HepG2 (cell line): Measurements from ENCODE around the gene EGR1. TPM values are rescaled to one million over a fixed set of nuclear protein-coding genes. Genes with fewer than 3 reads are reported as not detected.
A peak's percentile ranks its signal among the peaks of the same experiment; 100 is the strongest.

Source experiments
- ATAC-seq: fragments of 200-7000 bp; cut with Tn5 transposase; 3 replicates; pipeline ENCODE4 v1.9.1; 2020; ENCODE audit warnings: mild to moderate bottlenecking, moderate library complexity
- BruUV-seq: library from RNA; stranded (reverse); fragments of 400-500 nt; replicated peaks from 2 replicates; lab custom pipeline; 2021; lab: Mats Ljungman, UMichigan
- CTCF ChIA-PET: fragments of 300-600 bp; formaldehyde crosslinking; extraction: SDS; loops from one replicate; lab custom pipeline; 2021; ENCODE audit warnings: low total read pairs, inconsistent platforms, low intra/inter-chr PET ratio; lab: Yijun Ruan, JAX
- POLR2A ChIA-PET: fragments of 350-600 bp; sonication (Branson Sonifier 250); formaldehyde crosslinking; loops from one replicate; lab custom pipeline; 2020; ENCODE audit warnings: antibody characterized with exemption, inconsistent platforms; lab: Yijun Ruan, JAX
- DNase-seq: peaks from one replicate; pipeline ENCODE4 v3.0.0-alpha.2; 2015; ENCODE audit warnings: low spot score
- FAIRE-seq: peaks from 3 replicates; lab custom pipeline; 2011; peaks lifted over from hg19 to GRCh38; lab: Jason Lieb, UNC
- H2AFZ ChIP-seq: one replicate; pipeline ENCODE4 v1.6.1; 2011; ENCODE audit warnings: low read length, inconsistent platforms
- H3K27ac ChIP-seq: fragments of 300-600 bp; 3 replicates; pipeline ENCODE4 v1.8.0; 2011; ENCODE audit warnings: mixed run types, mild to moderate bottlenecking, mixed read lengths, low read length, inconsistent platforms; ENCODE audit not compliant: insufficient read depth; ENCODE audit errors: extremely low read length
- H3K27me3 ChIP-seq, 2 experiments: fragments of 200-600 bp in 1 of 2; 2 replicates in 1 of 2; 3 replicates in 1 of 2; pipeline versions ENCODE4 v1.6.0 to v1.8.0; 2011; ENCODE audit warnings: low read length in 2 of 2, mild to moderate bottlenecking in 2 of 2, moderate library complexity in 2 of 2, inconsistent platforms in 1 of 2; ENCODE audit not compliant: insufficient read depth in 2 of 2, control insufficient read depth in 1 of 2
- H3K36me3 ChIP-seq, 2 experiments: fragments of 200-600 bp in 1 of 2; replicated peaks in 1 of 2; 2 replicates in 1 of 2; 3 replicates in 1 of 2; pipeline versions ENCODE4 v1.5.1 to v1.8.0; 2011; ENCODE audit warnings: low read length in 2 of 2, inconsistent platforms in 1 of 2; ENCODE audit not compliant: insufficient read depth in 2 of 2, control insufficient read depth in 1 of 2
- H3K4me1 ChIP-seq: 2 replicates; pipeline ENCODE4 v1.5.1; 2012; ENCODE audit warnings: low read length, inconsistent platforms; ENCODE audit not compliant: insufficient read depth
- H3K4me2 ChIP-seq: 2 replicates; pipeline ENCODE4 v1.6.0; 2011; ENCODE audit warnings: low read depth, low read length, inconsistent platforms
- H3K4me3 ChIP-seq, 3 experiments: fragments of 200-600 bp in 1 of 3; sonication (generic), shearing (Covaris generic) in 1 of 3; replicated peaks in 1 of 3; 2 replicates each; pipeline ENCODE4 v1.5.1; 2011 to 2016; ENCODE audit warnings: low read length in 3 of 3, inconsistent platforms in 2 of 3, low read depth in 2 of 3, mild to moderate bottlenecking in 2 of 3, control low read depth in 1 of 3, mixed read lengths in 1 of 3; ENCODE audit not compliant: insufficient read depth in 1 of 3
- H3K79me2 ChIP-seq: one replicate; pipeline ENCODE4 v1.6.1; 2011; ENCODE audit warnings: low read length, inconsistent platforms; ENCODE audit not compliant: insufficient read depth
- H3K9ac ChIP-seq: 2 replicates; pipeline ENCODE4 v1.6.0; 2011; ENCODE audit warnings: mild to moderate bottlenecking, low read depth, low read length, inconsistent platforms; ENCODE audit not compliant: insufficient read depth
- H3K9me3 ChIP-seq: 2 replicates; pipeline ENCODE4 v1.5.1; 2012; ENCODE audit warnings: mild to moderate bottlenecking, low read length
- H4K20me1 ChIP-seq: 2 replicates; pipeline ENCODE4 v1.6.0; 2011; ENCODE audit warnings: inconsistent platforms, mild to moderate bottlenecking, low read length, moderate library complexity; ENCODE audit not compliant: insufficient read depth
- FOSL2 ChIP-seq: sonication (generic); formaldehyde crosslinking; IDR thresholded peaks from 2 replicates; pipeline ENCODE4 v1.4.0; 2020; ENCODE audit warnings: missing genetic modification reagents
- HNRNPUL1 ChIP-seq: fragments of 200-400 bp; formaldehyde crosslinking; IDR thresholded peaks from 2 replicates; pipeline ENCODE4 v1.6.1; 2017; ENCODE audit warnings: low read depth, mild to moderate bottlenecking, low read length, moderate library complexity
- LCORL ChIP-seq, 2 experiments: fragments of 450-650 bp in 1 of 2; sonication (generic) in 1 of 2; formaldehyde crosslinking in 1 of 2; IDR thresholded peaks; 2 replicates each; pipeline versions ENCODE4 v1.5.0 to v1.6.1; 2017 to 2020; ENCODE audit warnings: antibody characterized with exemption in 1 of 2, missing genetic modification reagents in 1 of 2
- POLR2A ChIP-seq, 2 experiments: IDR thresholded peaks; 2 replicates each; pipeline ENCODE4 v1.6.1; 2011; ENCODE audit warnings: low read depth in 2 of 2, low read length in 2 of 2, mild to moderate bottlenecking in 1 of 2, moderate library complexity in 1 of 2; ENCODE audit not compliant: insufficient read depth in 1 of 2
- SAP130 ChIP-seq: IDR thresholded peaks from 2 replicates; pipeline ENCODE4 v1.6.1; 2016; ENCODE audit warnings: low read depth
- SETDB1 ChIP-seq: sonication (generic); formaldehyde crosslinking; IDR thresholded peaks from 2 replicates; pipeline ENCODE4 v1.5.1; 2020; ENCODE audit warnings: missing genetic modification reagents, mild to moderate bottlenecking, borderline replicate concordance
- ZNF33B ChIP-seq: sonication (generic); formaldehyde crosslinking; IDR thresholded peaks from 2 replicates; pipeline ENCODE4 v1.5.1; 2020; ENCODE audit warnings: mild to moderate bottlenecking, missing genetic modification reagents
- ZNF354B ChIP-seq: sonication (generic); formaldehyde crosslinking; IDR thresholded peaks from 2 replicates; pipeline ENCODE4 v1.8.0; 2022; ENCODE audit warnings: mild to moderate bottlenecking, missing genetic modification reagents
- ZNF709 ChIP-seq: sonication (generic); formaldehyde crosslinking; IDR thresholded peaks from 2 replicates; pipeline ENCODE4 v1.5.0; 2020; ENCODE audit warnings: mild to moderate bottlenecking, missing genetic modification reagents
- WGBS: methylation state at CpG from one replicate; pipeline ENCODE4 v1.1.6; 2017; ENCODE audit warnings: low lambda C conversion rate; 5-methylcytosine and 5-hydroxymethylcytosine counted together
- in situ Hi-C: cut with HindIII; loops from 2 replicates; pipeline ENCODE4 v1.10.0; 2017; ENCODE audit warnings: low pct_unique_long_range_greater_than_20kb; ENCODE audit not compliant: extremely low pct_ligation_motif_present
- intact Hi-C: fragments of 100-400 bp; cut with micrococcal nuclease; formaldehyde crosslinking; loops from one replicate; pipeline ENCODE4 v1.10.0; 2022; ENCODE audit not compliant: unreplicated experiment
- polyA plus RNA-seq, 8 experiments: library from polyadenylated mRNA; depleted of rRNA in 3 of 8; stranded (reverse) in 7 of 8; unstranded in 1 of 8; fragments of >200 nt; fragmentation: Illumina TruSeq in 4 of 8; extraction: Trizol in 4 of 8; gene quantifications; 2 replicates each; pipeline versions ENCODE4 v1.2.1 to v1.2.3, GENCODE V29; 2011 to 2016; ENCODE audit warnings: low read depth in 4 of 8, missing spikeins in 1 of 8, mixed read lengths in 1 of 8; ENCODE audit not compliant: insufficient read depth in 1 of 8
- total RNA-seq, 5 experiments: library from RNA; depleted of rRNA; stranded (reverse); fragments of >200 nt; fragmentation: Illumina TruSeq; extraction: Trizol; gene quantifications; 2 replicates each; pipeline ENCODE4 v1.2.3, GENCODE V29; 2016; ENCODE audit warnings: low read depth in 1 of 5
- TF ChIP-seq, protein P1 (sequence below): sonication (generic); formaldehyde crosslinking; IDR thresholded peaks from 2 replicates; pipeline ENCODE4 v1.4.0; 2020; ENCODE audit warnings: mild to moderate bottlenecking, low read depth, missing genetic modification reagents
- TF ChIP-seq, protein P2 (sequence below): sonication (generic); formaldehyde crosslinking; IDR thresholded peaks from 2 replicates; pipeline ENCODE4 v1.8.0; 2023; ENCODE audit warnings: mild to moderate bottlenecking, missing genetic modification reagents
- TF ChIP-seq, protein P3 (sequence below): sonication (generic); formaldehyde crosslinking; IDR thresholded peaks from 2 replicates; pipeline ENCODE4 v1.9.0; 2022; ENCODE audit warnings: missing genetic modification reagents, mild to moderate bottlenecking, borderline replicate concordance
- TF ChIP-seq, protein P4 (sequence below): sonication (generic); formaldehyde crosslinking; IDR thresholded peaks from 2 replicates; pipeline ENCODE4 v1.4.0; 2020; ENCODE audit warnings: missing genetic modification reagents, borderline replicate concordance

EGR1 gene
- total and polyA plus RNA-seq, 2 of the 13 experiments (the other 11 are each of a cell fraction or from before 2014, with no cell fraction given): 4.1 to 4.5 TPM

DNA sequence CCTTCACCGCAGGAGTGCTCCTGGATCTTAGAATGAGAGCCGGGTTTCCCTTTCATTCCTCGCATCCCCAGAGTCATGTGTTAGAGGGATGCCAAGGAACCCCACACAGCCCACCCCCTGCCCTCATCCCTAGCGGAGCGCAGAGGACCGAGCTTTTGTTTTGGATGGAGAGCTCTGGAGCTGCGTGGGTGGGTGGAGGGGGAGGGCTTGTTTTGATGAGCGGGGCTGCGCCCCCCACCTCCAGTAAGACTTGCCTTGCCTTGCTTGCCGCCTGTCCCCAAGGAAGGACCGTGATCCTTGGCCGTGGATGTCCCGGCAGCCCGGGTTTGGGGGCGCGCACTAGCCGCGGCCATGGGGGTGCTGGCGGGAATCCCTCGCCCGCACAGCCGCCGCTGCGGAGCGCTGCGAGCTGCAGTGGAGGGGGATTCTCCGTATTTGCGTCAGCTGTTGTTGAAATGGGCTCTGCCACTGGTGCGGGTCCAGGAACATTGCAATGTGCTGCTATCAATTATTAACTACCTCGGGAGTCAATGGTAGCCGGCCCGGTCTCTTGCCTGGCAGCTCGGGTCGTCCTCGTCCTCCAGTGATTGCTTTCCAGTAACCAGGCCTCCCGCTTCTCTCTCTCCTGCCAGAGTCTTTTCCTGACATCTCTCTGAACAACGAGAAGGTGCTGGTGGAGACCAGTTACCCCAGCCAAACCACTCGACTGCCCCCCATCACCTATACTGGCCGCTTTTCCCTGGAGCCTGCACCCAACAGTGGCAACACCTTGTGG lies 1.0 kb downstream of the EGR1 start:
- peak; percentile 89 for FAIRE-seq
- in situ Hi-C loops (loop anchor here (5.0 kb wide), 1 partner anchor 36 kb away; no protein-coding TSS in a partner anchor), intact Hi-C loops (no loop called here)
- Histone ChIP-seq H3K27ac (no peak overlapping the region), H3K36me3 (peaks cover 0 to 7% of the 10 kb centered on the region in 2 experiments; a peak in 2 of 5 replicates), H3K4me2 (peak overlapping the region; percentile 98), H3K4me3 (peak overlapping the region; percentile 69 to 91 (median 78)), H3K79me2 (peaks cover 3% of the 10 kb centered on the region), H4K20me1 (peaks cover 3% of the 10 kb centered on the region; the same call in 1 of the 2 replicates), H3K4me1 (peaks cover 49% of the 10 kb centered on the region), H3K27me3 (0 out of 5 replicates have a peak, but pooled peaks cover 0 to 2% of the 10 kb centered on the region in 2 experiments), H3K9ac (peak overlapping the region; percentile 86), H2AFZ (no peak overlapping the region), H3K9me3 (no peaks in the 10 kb centered on the region)
- peak; percentile 84 for DNase-seq
- BruUV-seq: TSS peak; percentile 52
- ChIA-PET CTCF (no interaction called here), POLR2A (interaction anchor here (0.6 to 4.0 kb wide), 9 partner anchors 10 to 78 kb away, joined by 3 to 58 read pairs (median 9); partner anchors contain the start of gene ETF1)
- peak; percentile 12 for ATAC-seq
- WGBS: 4% methylated on average over 16 of the region's 39 CpGs
- TF ChIP-seq, protein P1, sequence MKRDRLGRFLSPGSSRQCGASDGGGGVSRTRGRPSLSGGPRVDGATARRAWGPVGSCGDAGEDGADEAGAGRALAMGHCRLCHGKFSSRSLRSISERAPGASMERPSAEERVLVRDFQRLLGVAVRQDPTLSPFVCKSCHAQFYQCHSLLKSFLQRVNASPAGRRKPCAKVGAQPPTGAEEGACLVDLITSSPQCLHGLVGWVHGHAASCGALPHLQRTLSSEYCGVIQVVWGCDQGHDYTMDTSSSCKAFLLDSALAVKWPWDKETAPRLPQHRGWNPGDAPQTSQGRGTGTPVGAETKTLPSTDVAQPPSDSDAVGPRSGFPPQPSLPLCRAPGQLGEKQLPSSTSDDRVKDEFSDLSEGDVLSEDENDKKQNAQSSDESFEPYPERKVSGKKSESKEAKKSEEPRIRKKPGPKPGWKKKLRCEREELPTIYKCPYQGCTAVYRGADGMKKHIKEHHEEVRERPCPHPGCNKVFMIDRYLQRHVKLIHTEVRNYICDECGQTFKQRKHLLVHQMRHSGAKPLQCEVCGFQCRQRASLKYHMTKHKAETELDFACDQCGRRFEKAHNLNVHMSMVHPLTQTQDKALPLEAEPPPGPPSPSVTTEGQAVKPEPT (CRISPR knock-in tag): no peak
- TF ChIP-seq ZNF33B (CRISPR knock-in tag): 0 out of 2 replicates have a peak, but pooled peaks have one; percentile 49
- TF ChIP-seq, protein P2, sequence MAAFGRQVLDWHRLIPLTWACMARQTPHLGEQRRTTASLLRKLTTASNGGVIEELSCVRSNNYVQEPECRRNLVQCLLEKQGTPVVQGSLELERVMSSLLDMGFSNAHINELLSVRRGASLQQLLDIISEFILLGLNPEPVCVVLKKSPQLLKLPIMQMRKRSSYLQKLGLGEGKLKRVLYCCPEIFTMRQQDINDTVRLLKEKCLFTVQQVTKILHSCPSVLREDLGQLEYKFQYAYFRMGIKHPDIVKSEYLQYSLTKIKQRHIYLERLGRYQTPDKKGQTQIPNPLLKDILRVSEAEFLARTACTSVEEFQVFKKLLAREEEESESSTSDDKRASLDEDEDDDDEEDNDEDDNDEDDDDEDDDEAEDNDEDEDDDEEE (CRISPR knock-in tag): peak; percentile 77; the same call in 1 of the 2 replicates
- TF ChIP-seq POLR2A (IDR thresholded peaks at IDR 0.05; ENCODE audit: insufficient read depth in 1 of 2, low read depth in 2 of 2, low read length in 2 of 2): peak in 1 of 2 experiments; percentile 48; a peak in 2 of 4 replicates
- 0 out of 2 replicates have a peak, but pooled peaks have one; percentile 22 for TF ChIP-seq FOSL2 (CRISPR knock-in tag)
- peak; percentile 69; the same call in 1 of the 2 replicates for TF ChIP-seq ZNF709 (CRISPR knock-in tag)
- TF ChIP-seq ZNF354B (CRISPR knock-in tag): no peak
- TF ChIP-seq, protein P3, sequence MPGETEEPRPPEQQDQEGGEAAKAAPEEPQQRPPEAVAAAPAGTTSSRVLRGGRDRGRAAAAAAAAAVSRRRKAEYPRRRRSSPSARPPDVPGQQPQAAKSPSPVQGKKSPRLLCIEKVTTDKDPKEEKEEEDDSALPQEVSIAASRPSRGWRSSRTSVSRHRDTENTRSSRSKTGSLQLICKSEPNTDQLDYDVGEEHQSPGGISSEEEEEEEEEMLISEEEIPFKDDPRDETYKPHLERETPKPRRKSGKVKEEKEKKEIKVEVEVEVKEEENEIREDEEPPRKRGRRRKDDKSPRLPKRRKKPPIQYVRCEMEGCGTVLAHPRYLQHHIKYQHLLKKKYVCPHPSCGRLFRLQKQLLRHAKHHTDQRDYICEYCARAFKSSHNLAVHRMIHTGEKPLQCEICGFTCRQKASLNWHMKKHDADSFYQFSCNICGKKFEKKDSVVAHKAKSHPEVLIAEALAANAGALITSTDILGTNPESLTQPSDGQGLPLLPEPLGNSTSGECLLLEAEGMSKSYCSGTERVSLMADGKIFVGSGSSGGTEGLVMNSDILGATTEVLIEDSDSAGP: peak; percentile 70
- TF ChIP-seq, protein P4, sequence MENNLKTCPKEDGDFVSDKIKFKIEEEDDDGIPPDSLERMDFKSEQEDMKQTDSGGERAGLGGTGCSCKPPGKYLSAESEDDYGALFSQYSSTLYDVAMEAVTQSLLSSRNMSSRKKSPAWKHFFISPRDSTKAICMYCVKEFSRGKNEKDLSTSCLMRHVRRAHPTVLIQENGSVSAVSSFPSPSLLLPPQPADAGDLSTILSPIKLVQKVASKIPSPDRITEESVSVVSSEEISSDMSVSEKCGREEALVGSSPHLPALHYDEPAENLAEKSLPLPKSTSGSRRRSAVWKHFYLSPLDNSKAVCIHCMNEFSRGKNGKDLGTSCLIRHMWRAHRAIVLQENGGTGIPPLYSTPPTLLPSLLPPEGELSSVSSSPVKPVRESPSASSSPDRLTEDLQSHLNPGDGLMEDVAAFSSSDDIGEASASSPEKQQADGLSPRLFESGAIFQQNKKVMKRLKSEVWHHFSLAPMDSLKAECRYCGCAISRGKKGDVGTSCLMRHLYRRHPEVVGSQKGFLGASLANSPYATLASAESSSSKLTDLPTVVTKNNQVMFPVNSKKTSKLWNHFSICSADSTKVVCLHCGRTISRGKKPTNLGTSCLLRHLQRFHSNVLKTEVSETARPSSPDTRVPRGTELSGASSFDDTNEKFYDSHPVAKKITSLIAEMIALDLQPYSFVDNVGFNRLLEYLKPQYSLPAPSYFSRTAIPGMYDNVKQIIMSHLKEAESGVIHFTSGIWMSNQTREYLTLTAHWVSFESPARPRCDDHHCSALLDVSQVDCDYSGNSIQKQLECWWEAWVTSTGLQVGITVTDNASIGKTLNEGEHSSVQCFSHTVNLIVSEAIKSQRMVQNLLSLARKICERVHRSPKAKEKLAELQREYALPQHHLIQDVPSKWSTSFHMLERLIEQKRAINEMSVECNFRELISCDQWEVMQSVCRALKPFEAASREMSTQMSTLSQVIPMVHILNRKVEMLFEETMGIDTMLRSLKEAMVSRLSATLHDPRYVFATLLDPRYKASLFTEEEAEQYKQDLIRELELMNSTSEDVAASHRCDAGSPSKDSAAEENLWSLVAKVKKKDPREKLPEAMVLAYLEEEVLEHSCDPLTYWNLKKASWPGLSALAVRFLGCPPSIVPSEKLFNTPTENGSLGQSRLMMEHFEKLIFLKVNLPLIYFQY: peak; percentile 79; the same call in 1 of the 2 replicates
- peak; percentile 92 for TF ChIP-seq SAP130 (CRISPR knock-in tag)
- no peak for TF ChIP-seq SETDB1 (CRISPR knock-in tag)
- TF ChIP-seq HNRNPUL1: 0 out of 2 replicates have a peak, but pooled peaks have one; percentile 66
- no peak for TF ChIP-seq LCORL (IDR thresholded peaks at IDR 0.05)
- peak; percentile 5; the same call in 1 of the 2 replicates for TF ChIP-seq LCORL (CRISPR knock-in tag; IDR thresholded peaks at IDR 0.05)
